GM21390 (cell line): ENCODE data around the gene ACOT11.

Source experiments
- ATAC-seq: cut with Tn5 transposase; IDR thresholded peaks from one replicate; pipeline ENCODE4 v1.9.1; 2021; ENCODE audit not compliant: unreplicated experiment

Gene ACOT11

GRCh38 chr1:54584575-54584974 is 36.5 kb downstream of the ACOT11 start:
- no peak for ATAC-seq

DNA sequence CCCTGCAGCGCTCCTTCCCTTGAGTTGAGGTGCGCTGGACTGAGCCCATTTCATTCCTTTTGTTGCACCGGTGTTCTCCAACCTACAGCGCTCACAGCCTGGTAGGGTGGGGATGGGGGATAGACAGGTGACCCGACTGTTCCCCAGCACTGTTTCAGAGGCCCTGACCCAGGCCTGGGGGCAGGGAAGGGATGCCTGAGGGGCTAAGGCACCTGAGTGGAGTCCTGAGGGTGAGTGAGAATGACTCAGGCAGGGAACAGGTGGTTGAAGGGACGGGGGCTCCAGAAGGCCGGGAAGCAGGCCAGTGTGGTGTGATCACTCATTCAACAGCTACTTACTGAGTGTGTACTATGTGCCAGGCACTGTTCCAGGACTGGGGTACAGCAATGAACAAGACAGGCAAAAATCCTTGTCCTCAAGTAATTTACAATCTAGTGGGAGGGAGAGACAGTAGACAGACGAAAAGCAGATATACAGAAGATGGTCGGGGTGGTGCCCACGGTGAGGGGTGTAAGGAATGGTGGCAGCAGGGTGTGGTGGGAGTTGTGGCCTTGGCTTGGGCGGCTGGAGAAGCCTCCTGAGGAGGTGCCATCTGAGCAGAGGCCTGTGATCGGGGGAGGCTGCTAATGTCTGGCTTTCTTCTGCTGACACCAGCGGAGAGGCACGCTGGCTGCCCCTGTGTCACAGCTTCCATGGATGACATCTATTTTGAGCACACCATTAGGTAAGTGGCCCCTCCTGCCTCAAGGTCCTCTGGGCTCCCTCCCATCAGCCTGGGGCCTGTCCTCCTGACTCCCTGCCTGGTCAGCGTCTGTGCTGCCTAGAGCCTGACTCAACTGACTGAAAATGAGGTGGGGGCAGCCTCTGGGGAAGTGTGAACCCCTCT is 37.4 kb downstream of the ACOT11 start:
- no peak for ATAC-seq

DNA sequence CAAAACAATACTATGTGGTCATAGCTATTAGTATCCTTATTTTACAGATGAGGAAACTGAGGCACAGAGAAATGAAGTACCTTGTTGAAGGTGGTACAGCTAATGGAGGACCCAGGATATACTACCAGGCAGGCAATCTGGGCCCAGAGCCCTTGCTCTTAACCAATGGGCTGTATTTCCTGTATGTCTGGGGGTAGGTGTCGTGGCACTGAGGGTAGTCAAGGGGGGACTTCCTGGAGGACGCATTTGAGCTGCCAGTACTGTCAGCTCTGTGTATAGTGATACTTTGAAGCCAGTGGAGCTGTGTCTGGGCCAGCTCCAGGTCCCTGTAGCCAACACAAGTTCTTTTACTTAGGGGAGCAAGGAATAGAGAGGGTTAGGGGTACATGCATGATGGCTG is 40.3 kb downstream of the ACOT11 start:
- no peak for ATAC-seq

GRCh38 chr1:54591127-54591756 is 43.2 kb downstream of the ACOT11 start:
- no peak for ATAC-seq

DNA sequence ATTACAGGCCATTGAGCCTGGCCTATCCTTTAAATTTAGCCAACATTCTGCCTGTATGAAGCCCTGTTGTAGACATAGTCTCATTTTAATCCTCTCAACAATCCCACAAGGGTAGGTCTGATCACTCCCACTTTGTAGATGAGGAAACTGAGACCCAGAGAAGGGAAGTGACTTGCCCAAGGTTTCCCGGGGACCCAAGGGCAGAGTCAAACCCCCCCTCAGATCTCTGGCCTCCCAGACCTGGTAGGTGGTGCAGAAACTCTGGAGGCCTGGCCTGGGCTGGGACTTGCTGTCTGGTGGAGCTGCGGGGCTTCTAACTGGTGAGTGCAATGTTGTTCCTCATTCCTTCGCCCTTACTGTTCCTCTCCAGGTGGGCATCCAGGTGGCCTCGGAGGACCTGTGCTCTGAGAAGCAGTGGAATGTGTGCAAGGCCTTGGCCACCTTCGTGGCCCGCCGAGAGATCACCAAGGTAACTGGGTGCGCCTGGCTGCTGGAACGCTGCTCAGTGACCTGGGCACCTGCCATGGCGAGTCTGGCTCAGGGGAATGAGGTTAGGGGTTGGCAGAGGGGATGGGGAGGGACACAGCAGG is 45.6 kb downstream of the ACOT11 start:
- ATAC-seq: no peak

DNA sequence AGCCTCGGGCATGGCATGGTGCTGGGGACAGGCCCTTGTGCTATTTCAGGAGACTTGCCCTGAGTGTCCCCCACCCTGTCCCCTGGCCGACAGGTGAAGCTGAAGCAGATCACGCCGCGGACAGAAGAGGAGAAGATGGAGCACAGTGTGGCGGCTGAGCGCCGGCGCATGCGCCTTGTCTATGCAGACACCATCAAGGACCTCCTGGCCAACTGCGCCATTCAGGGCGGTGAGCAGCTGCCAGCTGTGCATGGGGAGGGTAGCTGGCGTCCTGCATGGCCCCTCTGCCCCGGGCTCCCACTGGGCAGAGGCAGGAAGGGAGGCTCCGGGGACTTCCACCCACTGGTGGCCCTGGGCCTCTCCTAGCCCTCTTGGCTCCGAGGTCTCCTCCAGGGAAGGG is 46.4 kb downstream of the ACOT11 start:
- ATAC-seq: no peak

DNA sequence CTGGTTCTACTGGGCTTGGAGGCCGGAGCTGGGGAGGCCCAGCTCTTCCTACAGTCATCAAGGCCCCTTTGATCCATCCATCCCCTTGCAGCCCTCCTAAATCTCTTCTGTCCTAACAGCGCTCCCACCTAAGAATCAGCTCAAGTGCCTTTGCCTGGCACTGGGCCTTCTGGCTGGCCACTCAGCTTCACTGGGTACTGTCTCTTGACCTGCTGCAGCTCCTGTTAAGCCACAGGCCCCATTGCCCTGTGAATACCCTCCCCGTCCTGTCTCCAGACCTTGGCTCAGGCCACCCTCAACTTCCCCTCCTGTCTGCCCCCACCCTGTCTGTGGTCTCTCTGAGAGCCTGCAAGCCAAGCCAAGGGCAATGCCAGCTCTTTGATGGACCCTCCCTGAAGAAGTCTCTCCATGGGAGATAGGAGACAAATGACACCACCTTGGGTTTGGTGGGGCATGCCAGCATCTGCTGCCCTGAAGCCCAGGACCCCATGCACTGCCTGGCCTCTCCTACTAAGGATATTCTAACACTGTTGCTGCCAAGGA is 48.0 kb downstream of the ACOT11 start:
- ATAC-seq: no peak

- ATAC-seq: no peak
Measured at GRCh38 chr1:54596756-54597155, 48.7 kb downstream of the ACOT11 start.

GRCh38 chr1:54597455-54598030 is 49.5 kb downstream of the ACOT11 start:
- ATAC-seq: no peak

DNA sequence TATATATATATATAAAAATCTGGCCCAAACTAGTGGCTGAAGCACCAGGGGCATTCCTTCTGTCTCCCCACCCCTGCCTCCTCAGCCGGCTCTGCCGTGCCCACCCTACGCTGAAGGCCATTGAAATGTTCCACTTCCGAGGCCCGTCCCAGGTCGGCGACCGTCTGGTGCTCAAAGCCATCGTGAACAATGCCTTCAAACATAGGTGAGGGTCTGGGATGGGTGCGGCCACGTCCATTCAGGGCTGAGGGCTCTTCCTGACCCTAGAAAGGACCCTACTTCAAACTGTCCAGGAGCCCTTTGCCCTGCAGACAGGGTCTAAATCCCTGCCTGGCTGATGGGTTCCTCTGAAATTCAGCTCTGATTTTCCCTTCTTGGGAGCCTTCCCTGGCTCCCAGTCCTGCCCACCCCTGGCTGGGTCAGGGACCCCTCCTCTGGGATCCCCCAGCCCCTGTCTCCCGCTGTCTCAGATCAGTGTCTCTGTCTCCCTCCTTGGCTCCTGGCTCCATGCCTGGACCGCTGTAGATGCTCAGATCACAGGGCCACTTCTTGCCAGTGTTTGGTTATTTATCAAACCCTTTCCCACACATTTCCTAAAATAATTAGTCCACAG is 51.3 kb downstream of the ACOT11 start:
- no peak for ATAC-seq

- ATAC-seq: no peak
Measured at GRCh38 chr1:54600947-54601721, 53.1 kb downstream of the ACOT11 start.

DNA sequence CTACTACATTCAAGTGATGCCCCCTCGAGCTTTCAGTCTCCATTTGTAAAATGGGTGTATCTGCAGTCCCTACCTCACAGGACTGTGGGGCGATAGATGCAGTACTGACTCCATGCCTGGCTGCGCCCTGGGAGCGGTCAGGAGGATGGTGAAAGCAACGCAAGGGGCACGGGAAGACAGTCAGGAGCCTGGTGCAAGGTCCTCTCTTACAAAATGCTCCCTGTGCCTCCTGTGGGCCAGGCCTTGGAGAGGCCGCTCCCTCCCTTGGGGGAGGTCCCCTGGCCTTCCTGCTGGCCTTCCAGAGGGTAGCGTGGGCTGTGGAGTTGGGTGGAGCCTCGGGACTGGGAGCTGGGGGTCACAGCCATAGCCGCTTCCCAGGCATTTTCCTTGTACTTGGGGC is 53.7 kb downstream of the ACOT11 start:
- no peak for ATAC-seq

GRCh38 chr1:54602554-54602953 is 54.5 kb downstream of the ACOT11 start:
- ATAC-seq: no peak

GRCh38 chr1:54603241-54603640 is 55.2 kb downstream of the ACOT11 start:
- ATAC-seq: no peak

DNA sequence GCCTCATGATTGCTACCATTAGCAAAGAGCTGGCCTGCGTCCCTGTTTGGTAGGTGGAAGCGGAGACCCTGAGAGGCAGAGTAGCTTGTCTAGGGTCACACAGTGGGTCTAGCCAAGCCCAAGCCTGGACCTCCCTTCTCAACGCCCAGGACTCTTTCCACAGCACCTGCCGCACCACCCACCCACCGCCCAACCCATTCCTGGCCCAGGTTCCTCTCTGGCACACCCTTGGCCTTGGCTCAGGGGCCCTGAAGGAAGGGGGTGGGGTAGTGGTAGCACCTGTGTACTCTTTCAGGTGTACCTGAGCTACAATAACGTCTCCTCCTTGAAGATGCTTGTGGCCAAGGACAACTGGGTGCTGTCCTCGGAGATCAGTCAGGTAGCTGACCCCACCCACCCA is 56.0 kb downstream of the ACOT11 start:
- ATAC-seq: no peak

DNA sequence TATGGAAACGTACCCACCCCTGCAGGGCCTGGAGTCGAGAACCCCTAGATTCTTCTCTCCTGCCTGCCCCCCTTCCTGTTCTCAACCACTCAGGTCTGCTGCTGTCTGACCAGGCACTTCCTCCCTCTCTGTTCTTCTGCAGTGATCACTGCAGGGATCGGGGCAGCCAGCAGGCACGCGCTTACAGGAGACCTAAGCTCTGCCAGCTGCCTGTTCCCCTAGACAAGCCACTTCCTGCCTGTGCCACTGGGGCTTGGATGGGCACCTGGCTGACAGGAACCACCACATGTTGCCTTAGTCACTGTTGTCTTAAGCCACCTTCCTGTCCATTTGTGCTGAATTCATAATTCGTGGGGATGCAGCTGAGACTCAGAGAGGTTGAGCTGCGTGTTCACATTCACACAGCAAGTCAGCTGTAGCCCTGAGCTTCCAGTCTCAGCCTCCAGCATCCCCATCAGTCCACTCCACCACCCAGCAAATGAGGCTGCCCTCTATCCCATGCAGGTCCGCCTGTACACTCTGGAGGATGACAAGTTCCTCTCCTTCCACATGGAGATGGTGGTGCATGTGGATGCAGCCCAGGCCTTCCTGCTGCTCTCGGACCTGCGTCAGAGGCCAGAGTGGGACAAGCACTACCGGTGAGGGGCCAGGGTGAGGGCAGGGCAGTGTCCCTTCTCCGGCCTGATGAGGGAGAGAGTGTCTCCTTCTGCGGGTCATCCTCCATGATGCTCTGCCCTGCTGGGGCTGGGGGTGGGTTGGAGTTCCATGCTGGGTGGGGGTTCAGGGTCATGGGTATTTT is 56.7 kb downstream of the ACOT11 start:
- no peak for ATAC-seq

GRCh38 chr1:54606096-54606989 is 58.3 kb downstream of the ACOT11 start:
- ATAC-seq: no peak

DNA sequence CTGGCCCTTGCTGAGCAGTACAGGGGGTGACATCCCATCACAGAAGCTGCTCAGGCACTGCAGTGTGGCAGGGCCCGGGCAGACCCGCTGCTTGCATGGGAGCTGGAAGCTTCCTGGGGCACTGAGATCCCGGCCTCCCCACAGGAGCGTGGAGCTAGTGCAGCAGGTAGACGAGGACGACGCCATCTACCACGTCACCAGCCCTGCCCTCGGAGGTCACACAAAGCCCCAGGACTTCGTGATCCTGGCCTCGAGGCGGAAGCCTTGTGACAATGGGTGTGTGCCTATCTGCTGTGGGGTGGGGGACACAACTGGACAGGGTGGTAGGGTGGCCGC is 58.9 kb downstream of the ACOT11 start:
- no peak for ATAC-seq
